HS-5 (cell line): ENCODE measurements around the gene COL19A1.

Experiments
- DNase-seq: peaks from one replicate; pipeline ENCODE4 v3.0.0-alpha.2; 2012; ENCODE audit warnings: low read depth

COL19A1 gene

GRCh38 chr6:70129341-70129740 is 263.0 kb downstream of the COL19A1 start:
- no peak for DNase-seq

DNA sequence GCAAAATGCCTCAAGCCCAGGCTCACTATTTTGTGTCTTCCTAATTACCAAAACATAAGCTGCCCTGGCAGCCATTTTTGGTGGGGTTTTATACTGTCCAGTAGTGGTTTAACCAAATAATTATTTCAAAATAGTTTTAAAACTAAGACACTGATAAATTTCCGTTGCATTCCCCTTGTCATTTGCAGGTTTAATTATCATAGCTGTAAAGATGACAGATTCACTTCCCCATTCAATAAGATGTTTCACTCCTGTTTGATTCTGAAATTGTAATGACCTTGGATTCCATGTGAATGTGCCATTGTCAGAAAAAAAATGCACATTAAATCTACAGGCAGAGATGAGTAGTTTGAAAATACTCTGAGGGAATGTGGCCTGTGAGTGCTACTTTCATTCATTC is 264.5 kb downstream of the COL19A1 start:
- DNase-seq: no peak

GRCh38 chr6:70131528-70131927 is 265.2 kb downstream of the COL19A1 start:
- DNase-seq: no peak

DNA sequence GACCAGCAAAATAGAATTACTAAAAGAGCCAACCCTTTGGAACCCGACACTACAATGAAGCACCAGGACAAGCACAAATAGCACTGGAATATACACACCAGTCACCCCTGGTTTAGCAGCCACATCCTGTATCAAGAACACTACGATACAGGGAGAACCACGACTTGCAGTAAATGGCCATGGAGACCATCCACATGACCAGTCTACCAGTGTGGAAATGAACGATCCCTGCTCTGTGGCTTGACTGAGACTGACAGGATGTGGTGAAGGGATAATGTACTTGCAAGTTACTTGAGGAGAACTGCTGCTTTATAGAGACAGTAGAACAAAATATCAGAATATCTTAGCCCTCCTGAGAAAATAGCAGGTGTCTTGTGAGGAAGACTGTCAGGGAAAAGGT is 266.9 kb downstream of the COL19A1 start:
- DNase-seq: no peak

DNA sequence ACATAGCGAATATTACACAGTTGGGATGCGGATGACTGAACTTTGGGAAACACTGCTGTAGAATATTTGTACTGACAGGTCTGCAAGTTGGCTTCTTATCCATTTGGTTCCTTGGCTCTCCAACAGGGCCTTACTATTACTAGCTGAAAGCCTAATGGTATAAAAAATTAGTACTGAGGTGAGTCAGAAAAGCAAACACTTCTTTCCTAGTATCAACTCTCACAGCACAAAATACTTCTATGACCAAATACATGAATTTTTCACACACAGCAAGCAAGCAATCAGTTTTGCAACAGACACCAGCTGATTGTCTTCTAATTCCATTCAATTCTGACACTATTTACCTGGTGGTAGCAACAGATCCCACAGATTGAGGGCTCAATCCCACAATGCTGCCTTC is 268.2 kb downstream of the COL19A1 start:
- no peak for DNase-seq

DNA sequence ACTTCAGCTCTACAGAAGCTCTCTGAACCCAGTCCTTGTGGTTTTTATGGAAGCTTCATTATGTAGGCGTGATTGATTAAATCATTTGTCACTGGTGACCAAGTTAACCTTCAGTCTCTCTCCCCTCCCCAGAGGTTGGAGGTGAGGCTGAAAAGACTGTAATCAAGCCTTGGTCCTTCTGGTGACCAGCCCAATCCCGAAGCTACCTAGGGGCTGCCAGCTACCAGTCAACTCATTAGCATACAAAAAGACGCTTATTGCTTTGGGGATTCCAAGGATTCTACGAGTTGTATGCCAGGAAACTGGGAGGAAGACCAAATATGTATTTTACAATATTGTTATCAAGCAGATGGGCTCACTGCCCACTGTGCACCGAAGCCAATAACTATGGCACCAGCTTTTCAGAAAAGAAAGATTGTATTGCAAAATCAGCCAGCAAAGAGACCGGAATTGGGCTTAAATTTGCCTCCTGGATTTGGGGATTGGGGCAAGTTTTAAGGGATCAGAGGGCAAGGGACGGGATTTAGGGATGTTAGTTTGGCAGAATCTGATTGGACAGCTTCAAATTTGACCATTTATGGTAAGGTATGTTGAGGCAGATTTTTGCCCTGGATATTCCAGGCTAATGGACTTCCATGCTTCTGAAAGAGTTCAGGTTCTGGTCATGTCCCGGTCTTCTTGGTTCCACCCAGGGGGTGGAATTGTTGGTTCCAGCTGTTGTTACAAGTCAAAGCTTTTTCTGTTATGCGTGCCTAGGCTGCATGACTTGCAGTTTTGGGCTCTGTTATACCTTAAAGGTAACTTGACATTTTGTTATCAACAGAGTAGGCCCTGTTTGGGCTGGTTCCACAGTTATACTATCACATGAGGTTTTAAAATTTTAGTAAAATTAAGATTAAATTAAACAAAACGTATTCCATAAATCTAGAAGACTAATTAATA is 269.1 kb downstream of the COL19A1 start:
- no peak for DNase-seq

DNA sequence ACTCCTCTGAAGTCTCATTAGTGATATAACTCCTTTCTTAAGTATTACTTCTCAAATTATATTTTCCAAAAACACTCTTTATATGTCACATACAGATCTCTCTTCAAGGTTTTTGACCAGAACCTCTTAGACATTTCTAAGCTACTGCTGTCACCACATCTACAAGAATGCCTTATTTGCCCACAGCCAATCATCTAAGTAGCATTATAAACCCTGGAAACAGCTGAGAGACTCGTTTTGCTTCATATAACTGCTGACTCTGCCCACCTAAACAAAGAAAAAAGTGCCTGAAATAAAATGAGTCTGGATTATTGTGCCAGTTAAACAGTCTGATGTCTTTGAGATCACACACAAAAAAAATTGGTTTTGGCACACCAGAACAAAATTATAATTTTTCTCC is 270.6 kb downstream of the COL19A1 start:
- DNase-seq: no peak

DNA sequence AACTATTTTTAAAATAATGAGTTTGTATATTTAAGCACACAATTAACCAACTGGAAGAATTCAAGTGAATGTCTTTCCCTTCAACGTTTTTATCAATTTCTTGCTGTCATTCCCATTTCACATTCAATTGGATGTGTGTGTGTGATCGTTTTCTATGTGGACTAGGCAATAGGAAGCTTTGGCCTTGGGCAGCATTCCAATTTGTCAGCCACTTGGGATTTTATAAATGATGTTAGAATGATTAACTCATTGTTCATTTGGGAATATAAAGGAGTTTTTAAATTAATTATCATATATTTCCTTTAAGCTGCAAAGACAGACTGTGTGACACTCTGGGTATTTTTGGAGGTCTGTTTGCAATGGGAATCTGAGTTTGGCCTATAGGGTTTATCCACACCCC is 274.1 kb downstream of the COL19A1 start:
- no peak for DNase-seq

DNA sequence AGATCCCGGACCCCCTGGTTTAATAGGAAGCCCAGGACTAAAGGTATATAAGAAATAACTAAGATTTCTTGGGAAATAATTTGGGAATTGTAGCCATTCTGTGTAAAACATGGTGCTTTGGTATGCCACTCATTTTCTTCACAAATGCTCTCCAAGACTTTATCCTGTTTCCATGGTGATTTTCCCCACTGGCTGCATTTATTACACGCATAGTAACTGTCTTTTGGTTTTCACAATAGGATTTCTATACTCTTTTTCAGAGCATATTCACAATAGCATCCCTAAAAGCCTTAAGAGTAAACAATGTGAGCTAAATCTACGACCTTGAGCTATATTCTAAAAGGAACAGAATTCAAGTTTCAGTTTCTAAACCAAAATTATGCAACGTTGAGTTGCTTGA is 275.7 kb downstream of the COL19A1 start:
- no peak for DNase-seq

DNA sequence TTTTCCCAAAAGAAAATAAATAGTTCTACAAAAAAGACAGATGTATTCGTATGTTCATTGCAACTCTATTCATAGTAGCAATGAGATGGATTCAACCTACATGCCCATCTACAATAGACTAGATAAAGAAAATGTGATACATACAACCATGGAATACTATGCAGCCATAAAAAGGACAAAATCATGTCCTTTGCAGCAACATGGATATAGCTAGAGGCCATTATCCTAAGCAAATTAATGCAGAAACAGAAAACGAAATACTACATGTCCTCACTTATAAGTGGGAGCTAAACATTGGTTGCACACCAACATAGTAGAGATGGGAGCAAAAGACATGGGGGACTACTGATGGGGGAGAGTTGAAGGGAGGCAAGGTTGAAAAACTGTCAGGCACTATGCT is 278.8 kb downstream of the COL19A1 start:
- no peak for DNase-seq

- DNase-seq: no peak
These were observed 282.9 kb downstream of the COL19A1 start for GRCh38 chr6:70149209-70149788.

DNA sequence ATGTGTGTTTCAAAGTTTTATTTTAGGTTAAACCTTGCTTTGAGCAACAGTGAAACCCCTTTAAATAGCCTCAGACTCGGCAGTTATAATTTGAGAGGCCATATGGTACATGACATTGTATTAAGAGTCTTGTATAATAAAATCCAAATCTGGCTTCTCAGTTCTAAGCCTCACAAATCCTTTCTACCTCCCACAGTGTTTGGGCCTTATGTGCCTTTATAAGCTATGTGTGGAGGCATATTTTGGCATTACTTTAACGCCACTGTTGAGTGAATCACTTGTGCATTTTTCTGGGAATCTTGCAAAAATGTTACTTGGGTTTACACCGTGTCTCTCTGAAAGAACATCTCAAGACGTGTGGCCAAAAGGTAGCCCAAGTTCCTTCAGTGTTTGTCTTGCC is 284.2 kb downstream of the COL19A1 start:
- DNase-seq: no peak

DNA sequence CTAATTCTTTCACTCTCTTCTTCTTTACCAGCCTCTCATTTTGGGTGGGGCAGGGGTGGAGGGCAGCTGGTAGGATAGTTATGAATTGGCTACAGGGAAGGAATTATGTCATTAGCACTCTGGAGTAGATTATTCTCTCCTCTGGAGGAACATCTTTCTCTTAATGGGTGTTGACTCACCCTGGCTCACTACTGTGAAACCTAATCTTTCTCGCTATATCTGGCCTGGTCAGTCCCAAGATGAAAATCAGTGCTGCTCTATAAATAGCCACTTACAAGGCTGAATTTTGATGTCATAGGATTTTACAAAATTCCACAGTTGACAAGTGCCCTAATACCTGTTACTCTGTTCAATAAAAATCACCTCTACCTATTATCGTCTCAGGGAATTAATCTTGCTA is 285.3 kb downstream of the COL19A1 start:
- no peak for DNase-seq

GRCh38 chr6:70152786-70153185 is 286.4 kb downstream of the COL19A1 start:
- DNase-seq: no peak

- no peak for DNase-seq
These were observed 290.7 kb downstream of the COL19A1 start for GRCh38 chr6:70157086-70157485.

GRCh38 chr6:70160276-70160675 is 293.9 kb downstream of the COL19A1 start:
- no peak for DNase-seq

GRCh38 chr6:70162972-70163371 is 296.6 kb downstream of the COL19A1 start:
- DNase-seq: no peak

DNA sequence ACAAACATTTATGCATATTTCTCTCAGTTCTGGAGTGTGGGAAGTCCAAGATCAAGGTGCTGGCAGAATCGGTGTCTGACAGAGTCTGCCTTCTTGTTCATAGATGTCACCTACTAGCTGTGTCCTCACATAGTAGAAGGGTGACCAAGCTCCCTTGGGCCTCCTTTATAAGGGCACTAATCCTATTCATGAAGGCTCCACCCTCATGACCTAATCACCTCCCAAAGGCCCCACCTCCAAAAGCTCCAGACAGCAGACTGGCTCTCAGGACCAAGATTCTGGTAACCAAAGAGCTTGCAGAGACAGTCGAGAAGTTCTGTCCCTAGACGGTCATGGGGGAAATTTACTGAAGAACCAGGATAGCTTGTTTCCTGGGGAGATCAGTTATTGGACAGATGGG is 297.4 kb downstream of the COL19A1 start:
- DNase-seq: no peak

GRCh38 chr6:70164556-70164955 is 298.2 kb downstream of the COL19A1 start:
- DNase-seq: no peak

DNA sequence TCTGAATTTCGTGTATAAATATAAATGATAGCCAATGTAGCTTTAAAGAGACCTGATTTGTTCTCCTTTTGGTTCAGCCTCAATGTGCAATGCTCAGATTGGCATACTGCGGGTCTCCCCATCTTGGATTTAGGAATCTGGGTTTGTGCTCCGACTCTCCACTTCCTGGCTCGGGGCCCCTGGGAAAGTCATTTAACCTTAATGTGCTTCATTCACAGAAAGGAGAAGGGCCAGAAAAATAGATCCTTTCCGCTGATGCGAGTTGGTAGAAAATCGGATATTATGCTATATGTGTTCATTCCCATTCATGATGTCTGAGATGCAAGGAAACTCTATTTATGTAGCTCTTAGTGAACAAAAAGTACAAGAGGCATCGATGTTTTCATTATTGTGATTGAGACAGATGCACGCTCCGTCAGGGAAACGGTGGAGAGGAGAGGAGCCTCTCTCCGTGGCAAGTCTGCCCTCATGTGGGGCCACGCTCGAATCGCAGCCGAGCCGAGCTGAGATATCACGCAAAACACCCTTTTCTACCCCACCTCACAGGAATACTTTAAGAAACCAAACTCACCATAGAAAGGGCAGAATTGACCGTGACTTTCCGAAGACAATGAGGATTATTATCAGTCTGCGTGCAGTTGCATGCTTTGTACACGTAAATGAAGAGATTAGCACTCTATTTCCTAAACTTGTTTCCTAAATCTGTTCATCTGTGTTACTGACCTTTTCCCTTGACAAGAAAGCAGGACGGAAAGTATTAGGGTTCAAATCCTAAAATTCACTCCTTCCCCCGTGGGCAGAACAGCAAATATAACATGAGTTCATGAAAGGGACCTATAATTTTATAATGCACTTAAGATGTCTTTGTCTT is 300.0 kb downstream of the COL19A1 start:
- no peak for DNase-seq

DNA sequence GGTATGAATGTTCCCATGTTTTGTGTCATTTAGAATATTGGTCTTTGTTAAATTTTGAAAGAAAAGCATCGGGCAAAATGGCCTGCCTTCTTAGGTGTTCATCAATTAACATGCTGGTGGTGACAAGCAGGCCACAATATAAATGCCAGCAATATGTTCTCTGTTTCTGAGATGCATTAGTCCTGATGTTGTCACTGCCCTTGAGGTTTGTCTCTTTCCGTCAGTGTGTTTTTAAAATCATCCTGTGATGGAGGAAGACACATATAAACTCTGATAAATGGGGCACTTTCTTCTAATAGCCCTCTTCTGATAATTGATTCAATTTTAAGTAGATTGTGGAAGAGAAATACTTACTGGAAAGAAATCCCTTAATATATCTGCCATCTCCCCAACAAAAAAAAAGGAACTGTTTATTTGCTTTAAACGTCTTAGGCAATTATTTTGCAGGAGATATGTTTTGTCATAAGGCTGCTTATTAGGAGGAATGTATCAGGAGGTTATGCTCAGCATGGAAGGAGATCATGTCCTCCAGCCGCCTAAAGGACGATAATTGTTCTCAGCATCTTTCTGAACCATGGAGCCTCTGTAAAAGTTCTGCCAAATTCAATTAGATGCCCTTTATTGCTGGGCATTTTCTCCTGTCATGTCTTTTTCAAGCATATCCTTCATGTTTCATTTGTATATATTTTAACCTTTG is 302.5 kb downstream of the COL19A1 start:
- no peak for DNase-seq

DNA sequence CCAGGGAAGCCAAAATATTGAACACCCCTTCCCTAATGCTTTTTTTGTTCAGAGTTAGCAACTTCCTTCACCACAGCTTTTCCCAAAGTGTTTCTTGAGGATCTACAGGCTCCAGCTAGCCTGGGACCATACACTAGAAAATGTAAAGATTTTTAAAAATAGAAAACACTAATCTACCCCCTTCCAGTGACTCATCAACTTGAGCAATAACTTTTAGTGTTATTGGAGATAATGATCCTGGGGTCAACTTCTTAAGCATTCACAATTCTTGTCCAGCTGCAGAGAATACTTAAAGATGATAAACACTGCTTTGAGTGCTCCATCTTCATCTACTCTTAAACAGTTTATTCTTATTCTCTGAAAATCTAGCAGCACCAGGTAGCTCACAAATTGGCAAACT is 304.9 kb downstream of the COL19A1 start:
- DNase-seq: no peak
